Subcutaneous adipose tissue (tissue), 4 donors: ENCODE data around the gene KRTAP5-6. TPM values are rescaled to one million over a fixed set of nuclear protein-coding genes. Genes with fewer than 3 reads are reported as not detected.

Source experiments
- CTCF ChIP-seq: fragments of 450-650 bp; IDR thresholded peaks from one replicate; pipeline ENCODE4 v1.5.1; 2016; ENCODE audit warnings: low read depth, mild to moderate bottlenecking, control low read depth, antibody characterized with exemption, moderate library complexity
- total RNA-seq, 4 donors: library from RNA; depleted of rRNA; stranded (reverse); fragments of >200 nt; gene quantifications; one replicate each; pipeline ENCODE4 v1.1.0, GENCODE V29; 2016

KRTAP5-6 gene
- total RNA-seq, 4 donors from 2014 or later = not detected

- no peak for TF ChIP-seq CTCF
Measured at GRCh38 chr11:1743585-1744136, 46.7 kb downstream of the KRTAP5-6 start.

- TF ChIP-seq CTCF = no peak
Measured at GRCh38 chr11:1744137-1744886, 47.3 kb downstream of the KRTAP5-6 start.

GRCh38 chr11:1744891-1745700 lies 48.1 kb downstream of the KRTAP5-6 start:
- TF ChIP-seq CTCF = no peak

- no peak for TF ChIP-seq CTCF
Measured at GRCh38 chr11:1745701-1746320, 48.8 kb downstream of the KRTAP5-6 start.

- no peak for TF ChIP-seq CTCF
Measured at GRCh38 chr11:1746511-1746931, 49.5 kb downstream of the KRTAP5-6 start.

GRCh38 chr11:1746956-1747752 lies 50.2 kb downstream of the KRTAP5-6 start:
- TF ChIP-seq CTCF = no peak

Other genes with a start within 250 kb of the KRTAP5-6 start
- 10 to 100 TPM; 24.5 to 59.9 (median 39.1) TPM for gene MOB2, start 210.4 kb upstream of the KRTAP5-6 start, total RNA-seq
- gene DUSP8, start 124.9 kb upstream of the KRTAP5-6 start, total RNA-seq = 1 to 10 TPM in 2 of 4 donors, under 1 TPM in 2; 0.22 to 2.3 (median 0.74) TPM
- not detected for gene KRTAP5-1, start 111.9 kb upstream of the KRTAP5-6 start, total RNA-seq
- gene KRTAP5-2, start 98.9 kb upstream of the KRTAP5-6 start, total RNA-seq = not detected
- gene KRTAP5-3, start 88.7 kb upstream of the KRTAP5-6 start, total RNA-seq = not detected
- gene KRTAP5-4, start 75.1 kb upstream of the KRTAP5-6 start, total RNA-seq = not detected
- gene KRTAP5-5, start 67.4 kb upstream of the KRTAP5-6 start, total RNA-seq = not detected
- 1 to 10 TPM in 3 of 4 donors, not detected in 1; 1.1 to 2.4 (median 1.3) TPM for gene IFITM10, start 53.4 kb downstream of the KRTAP5-6 start, total RNA-seq
- gene CTSD, start 66.7 kb downstream of the KRTAP5-6 start, total RNA-seq = 1,000 to 10,000 TPM in 1 of 4 donors, 100 to 1,000 TPM in 3; 387 to 1,776 (median 548) TPM
- not detected for gene SYT8, start 137.8 kb downstream of the KRTAP5-6 start, total RNA-seq
- gene TNNI2, start 141.8 kb downstream of the KRTAP5-6 start, total RNA-seq = 10 to 100 TPM in 1 of 4 donors, 1 to 10 TPM in 1, not detected in 2; 1.8 to 12.6 TPM
- gene LSP1, start 155.9 kb downstream of the KRTAP5-6 start, total RNA-seq = 100 to 1,000 TPM in 2 of 4 donors, 10 to 100 TPM in 2; 15.8 to 196 (median 73.4) TPM
- gene PRR33, start 194.7 kb downstream of the KRTAP5-6 start, total RNA-seq = not detected
- 10 to 100 TPM in 2 of 4 donors, 1 to 10 TPM in 2; 7.7 to 29.0 (median 10.2) TPM for gene TNNT3, start 222.5 kb downstream of the KRTAP5-6 start, total RNA-seq